Erythroblast (primary cell): ENCODE results near the gene ST3GAL4.

ENCODE experiments used
- DNase-seq, 2 experiments: peaks; one replicate each; lab custom pipeline; 2025; lab: John Stamatoyannopoulos, UW
- GATA1 ChIP-seq: IDR thresholded peaks from 2 replicates; pipeline ENCODE4 v1.6.1; 2011; ENCODE audit warnings: low read depth, mild to moderate bottlenecking, control low read depth, low read length, moderate library complexity
- POLR2A ChIP-seq: IDR thresholded peaks from 2 replicates; pipeline ENCODE4 v1.6.1; 2011; ENCODE audit warnings: mild to moderate bottlenecking, low read length

ST3GAL4 gene

DNA sequence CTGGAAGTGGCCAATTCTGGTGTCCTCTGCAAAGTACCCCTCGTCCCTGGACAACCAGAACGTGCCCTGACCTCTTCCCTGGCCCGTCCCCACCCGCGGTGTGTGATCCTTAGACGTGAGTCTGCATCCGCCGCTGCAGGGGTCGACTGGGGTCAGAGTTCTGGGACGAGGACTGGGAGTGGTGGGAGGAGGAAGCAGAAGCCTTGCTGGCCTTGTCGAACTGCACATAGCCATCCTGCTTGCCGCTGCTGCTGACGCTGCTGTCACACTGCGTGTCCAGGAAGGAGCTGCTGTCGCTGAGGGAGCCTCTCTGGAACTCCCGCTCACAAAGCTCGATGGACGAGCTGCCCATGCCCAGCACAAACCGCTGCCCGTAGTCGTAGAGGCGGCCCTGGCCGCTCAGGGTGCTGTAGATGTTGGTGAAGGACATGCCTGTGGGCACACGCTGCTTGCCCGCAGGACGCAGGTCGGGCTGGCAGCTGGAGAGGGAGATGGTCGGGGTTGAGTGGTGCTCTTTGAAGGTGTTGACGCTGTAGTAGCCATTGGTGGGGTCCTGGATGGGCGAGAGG, 69.1 kb downstream of the ST3GAL4 start:
- no peak for DNase-seq
- no peak for TF ChIP-seq GATA1
- no peak for TF ChIP-seq POLR2A

DNA sequence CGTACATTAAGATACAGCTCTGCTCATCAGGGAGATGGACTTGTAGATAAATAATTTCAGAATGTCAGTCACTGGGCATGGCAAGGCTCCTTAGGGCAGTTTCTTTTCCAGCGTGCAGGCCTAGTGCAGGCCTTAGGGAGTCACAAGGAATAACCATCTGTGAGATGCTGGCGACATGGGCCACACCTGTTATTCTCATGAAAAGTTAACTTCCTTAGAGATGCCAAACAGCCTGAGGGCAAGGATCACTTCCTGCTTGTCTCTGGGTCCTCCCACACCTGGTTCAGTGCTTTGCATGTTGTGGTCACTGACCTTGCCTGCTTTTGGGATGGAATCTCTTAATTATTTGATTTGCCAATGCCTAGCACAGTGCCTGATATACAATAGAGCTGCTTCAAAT, 70.6 kb downstream of the ST3GAL4 start:
- no peak for TF ChIP-seq GATA1
- TF ChIP-seq POLR2A, result no peak
- no peak for DNase-seq

DNA sequence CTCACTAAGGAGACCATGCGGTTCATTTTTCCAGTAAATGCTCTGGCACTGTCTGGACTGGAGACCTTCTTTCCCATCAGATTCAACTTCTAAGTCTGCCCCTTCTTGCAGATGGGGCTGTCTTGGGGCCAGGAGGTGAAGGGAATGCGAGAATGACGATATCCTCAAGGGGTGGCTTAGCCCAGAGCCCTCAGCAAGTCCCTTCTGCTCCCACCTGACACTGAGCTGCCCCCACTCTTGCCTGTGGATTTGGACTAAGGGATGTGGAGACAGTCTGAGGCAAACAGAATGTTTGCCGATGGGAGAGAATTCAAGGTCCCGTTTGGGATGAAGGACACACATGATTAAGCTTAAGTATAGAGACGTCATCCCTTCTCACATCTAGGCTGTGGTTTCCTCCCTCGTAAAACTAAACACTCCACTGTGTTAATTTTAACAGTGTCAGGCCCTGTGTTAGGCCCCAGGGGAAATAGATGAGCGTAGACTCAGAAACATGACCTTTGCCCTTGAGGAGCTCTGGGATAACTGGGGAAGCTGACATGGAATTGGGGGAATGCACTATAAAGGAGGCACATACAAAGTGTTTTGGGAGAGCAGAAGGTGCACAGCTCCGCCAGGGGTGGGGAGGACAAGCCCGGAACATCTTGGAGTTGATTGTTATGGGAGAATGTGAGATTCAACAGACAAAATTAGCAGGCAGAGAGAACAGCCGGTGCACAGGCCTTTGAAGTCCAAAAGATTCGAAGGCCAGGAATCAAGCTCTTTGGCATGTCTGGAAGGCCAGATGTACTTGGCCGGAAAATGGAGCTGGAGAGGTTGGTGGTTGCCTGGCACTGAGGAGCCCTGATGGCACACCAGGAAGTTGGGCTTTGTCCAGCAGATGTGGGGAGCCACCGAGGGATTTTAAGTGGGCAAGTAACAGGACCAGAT, 71.6 kb downstream of the ST3GAL4 start:
- DNase-seq, result no peak
- TF ChIP-seq POLR2A (no peak), GATA1 (no peak)

DNA sequence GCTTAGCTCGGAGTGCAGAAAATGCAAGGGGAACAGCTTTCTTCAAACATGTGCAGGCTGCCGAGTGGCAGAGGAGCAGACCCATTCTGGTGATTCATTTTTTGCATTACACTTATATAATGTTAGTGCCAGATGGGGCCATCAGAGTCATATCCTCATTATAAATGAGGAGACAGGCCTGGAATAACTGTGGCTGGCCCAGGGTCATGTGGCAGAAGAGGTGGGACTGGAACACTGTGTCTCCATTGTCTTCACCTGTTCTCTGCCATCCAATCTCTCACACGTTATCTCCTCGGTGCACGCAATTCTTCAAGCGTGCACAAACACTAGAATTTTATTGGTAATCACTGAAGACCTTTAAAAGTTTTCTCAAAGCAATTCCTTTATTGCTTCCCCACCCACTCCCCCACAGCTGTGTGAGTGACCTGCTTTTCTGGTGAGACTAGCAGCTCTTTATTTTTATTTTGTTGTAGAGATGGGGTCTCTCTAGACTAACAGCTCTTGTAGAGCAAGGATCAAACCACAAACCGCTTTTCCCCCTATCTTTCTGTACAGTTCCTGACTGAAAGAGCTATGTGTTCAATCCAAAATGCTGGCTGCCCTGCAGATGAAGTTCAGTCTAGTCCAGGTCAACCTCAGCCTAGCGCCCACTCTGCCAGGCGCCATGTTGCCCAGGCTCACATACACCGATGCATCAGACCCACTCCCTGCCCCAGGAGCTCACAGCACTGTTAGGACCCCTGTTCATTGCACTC, 75.3 kb downstream of the ST3GAL4 start:
- TF ChIP-seq POLR2A, result no peak
- DNase-seq, result no peak

DNA sequence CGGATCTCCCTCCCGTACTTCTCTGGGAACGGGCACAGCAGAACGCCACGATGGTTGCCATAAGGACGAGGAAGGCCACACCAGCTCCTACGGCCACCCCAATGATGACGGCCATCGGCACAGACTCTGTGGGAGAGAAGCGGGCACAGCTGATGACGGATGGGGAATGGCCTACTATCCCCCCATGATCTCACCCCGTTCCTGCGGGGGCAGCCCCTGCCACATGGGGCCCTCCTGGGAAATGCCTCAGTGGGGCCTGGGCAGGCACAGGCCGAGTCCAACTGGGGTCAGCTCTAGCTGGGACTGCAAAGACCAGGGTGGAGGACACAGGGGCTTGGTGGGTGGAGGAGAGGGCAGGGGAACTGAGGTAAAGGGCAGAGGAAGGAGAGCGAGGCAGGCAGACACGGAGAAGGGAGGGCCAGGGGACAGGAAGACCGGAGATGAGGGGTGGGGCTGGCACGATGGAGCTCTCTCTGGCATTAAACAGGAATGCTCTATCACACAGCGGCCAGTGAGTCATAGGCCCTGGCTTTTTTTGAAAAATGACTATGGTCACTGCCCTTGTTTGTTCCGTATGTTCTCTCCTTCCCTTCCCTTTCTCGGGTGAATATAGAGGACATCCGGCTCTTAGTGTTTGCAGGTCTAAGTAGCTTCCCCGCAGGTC, 76.0 kb downstream of the ST3GAL4 start:
- DNase-seq, result no peak
- no peak for TF ChIP-seq GATA1
- TF ChIP-seq POLR2A, result no peak

DNA sequence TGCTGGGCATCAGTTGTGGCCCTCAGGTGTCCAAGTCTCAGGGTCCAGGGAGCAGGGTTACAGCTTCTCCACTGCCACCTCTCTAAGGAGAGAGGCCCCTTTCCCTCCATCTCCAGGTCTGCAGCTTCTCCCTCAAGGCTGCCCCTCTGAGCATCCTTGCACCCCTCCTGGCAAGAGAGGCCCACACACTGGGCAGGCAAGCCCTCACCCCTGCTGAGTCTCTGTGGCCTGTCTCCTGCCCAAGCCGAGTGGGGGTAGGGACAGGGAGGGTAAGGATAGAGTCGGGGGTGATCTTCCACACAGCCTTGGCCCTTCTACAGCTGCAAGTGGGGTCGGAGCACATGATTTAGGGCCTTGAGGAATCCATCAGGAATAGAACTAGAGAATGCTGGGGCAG, 76.6 kb downstream of the ST3GAL4 start:
- TF ChIP-seq POLR2A, result no peak
- no peak for TF ChIP-seq GATA1
- no peak for DNase-seq

DNA sequence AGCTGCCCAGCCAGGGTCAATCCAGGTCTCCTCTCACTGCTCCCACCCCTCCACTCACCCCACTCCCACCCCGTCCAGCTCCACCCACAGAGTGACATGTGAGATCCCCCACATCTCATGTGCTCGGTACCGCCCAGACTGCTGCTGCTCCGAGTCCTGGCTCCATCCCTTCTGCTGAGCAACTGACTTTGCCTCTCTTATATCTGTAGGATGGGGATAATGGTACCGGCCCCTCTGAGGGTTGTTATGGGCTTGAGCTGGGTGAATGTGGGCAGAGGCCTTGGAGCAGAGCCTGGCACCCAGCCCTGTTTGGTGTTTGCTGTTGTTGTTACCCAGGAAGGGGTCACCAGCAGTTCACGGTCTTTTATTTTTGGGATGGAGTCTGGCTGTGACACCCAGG, 77.0 kb downstream of the ST3GAL4 start:
- no peak for TF ChIP-seq GATA1
- TF ChIP-seq POLR2A, result no peak
- DNase-seq, result no peak

DNA sequence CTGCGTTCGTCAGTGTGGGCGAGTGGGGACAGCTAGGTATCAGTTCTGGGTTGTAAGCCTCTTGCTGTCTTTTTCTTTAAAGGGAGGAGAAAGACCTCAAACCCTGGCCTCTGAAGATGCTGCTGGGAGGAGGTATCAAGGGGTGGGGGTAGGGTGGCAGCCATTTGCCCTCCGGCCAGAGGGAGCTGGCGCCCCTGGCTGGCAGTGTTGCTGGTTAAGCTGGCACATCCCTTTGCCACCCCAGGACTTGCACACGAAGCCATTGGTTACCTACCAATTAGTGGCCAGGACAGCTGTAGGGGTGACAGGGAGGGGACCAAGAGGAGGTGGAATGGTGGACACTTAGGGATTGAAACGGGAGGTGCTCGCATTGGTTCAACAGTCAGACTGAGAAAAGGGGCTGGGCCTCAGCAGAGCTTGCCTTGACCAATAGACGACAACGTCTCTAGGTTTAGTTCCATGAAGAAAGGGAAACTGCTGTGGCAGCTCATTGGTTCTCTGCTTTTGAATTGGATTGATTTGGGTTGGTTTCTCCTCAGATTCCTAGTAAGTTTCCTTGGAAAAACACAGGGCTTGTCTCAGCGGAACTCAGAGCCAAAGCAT, 77.9 kb downstream of the ST3GAL4 start:
- DNase-seq, result no peak
- TF ChIP-seq GATA1 (no peak), POLR2A (no peak)

DNA sequence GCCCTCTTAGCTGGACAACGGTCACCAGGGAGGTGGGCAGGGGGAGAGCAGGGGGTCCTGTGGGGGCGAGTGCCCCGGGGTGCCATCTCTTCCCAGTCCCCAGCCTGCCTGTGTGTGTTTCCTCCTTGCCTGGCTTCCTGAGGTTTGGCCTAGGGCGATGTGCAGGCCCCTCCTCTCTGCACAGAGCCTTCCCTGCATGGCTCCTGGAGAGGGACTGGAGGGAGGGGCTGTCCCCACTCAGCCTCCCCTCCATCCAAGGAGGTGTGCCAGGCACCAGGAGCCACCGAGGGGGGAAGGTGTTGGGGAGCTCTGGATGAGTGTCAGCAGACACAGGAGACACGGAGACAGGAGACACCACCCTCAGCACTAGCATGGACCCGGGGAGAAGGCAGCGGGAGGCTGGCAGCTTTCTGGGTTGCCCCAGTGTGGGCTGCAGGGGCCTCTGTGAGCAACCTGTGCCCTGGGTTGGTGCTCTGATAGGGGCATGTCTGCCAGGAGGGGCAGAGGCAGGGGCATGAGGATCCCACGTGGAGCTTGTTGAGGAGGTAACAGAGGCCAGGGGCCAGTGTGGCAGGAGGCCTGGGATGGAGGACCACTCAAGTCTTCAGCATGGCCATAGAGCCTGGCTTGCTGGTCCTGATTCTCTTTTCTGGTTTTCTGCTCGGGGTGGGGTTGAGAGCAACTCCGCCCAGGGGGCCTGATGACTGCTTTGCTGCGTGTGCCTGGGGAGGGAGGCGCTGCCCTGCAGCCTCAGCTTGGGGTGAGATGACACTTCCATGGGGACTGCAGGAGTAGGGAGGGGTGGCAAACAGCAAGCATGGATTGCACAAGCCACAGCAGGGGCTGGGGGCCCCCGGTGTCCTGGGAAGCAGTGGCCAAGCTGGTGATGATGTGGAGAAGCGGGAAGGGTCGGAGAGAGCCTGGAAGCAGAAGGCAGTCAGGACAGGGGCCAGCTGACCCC, 78.8 kb downstream of the ST3GAL4 start:
- DNase-seq, result no peak

DNA sequence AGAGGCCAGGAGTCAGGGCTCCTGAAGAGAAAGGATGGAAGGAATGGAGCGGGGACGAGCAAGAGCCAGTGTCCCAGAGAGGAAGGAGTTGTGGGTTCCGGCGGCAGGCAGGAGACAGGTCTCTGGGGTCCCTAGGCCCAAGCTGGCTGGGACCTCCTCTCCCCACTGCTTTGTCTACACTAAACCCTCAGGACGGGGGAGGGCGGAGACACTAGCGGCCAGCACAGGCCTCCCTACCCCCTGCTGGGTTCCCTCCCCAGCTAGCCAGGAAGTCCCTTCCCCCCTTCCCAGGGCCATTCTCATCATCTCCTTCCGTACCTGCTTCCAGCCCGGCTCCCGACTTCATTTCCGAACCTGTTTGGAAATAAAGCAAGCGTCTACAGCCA, 79.5 kb downstream of the ST3GAL4 start:
- TF ChIP-seq GATA1, result no peak
- DNase-seq, result no peak

More for the DNA sequence above, 78.8 kb downstream of the ST3GAL4 start:
- no peak for TF ChIP-seq POLR2A

DNA sequence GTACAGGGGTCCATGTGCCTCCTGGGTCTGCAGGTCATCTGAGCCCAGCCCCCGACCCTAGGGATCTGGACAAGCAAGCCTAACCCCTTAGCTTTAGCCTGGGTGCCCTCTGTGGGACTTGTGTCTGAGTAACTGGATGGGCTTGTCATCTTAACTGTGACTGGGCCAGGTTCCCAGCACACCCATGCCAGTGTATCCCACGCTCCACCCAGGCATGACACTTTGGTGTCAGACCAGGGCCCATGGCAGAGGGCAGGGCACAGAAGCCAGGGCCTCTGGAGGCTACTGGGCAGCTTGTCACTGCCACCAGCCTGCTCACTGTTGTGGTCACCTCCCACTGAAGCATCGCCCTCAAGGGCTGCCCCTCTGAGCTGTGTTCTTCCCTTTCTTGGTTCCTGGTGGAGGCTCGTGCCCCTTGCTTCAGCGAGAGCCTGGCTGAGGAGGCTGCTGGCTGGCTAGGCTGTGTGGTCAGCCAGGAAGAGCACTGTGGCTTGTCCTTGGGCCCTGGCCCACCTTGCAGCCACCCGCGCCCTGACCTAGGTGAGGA, 80.8 kb downstream of the ST3GAL4 start:
- TF ChIP-seq POLR2A (no peak), GATA1 (no peak)
- no peak for DNase-seq

DNA sequence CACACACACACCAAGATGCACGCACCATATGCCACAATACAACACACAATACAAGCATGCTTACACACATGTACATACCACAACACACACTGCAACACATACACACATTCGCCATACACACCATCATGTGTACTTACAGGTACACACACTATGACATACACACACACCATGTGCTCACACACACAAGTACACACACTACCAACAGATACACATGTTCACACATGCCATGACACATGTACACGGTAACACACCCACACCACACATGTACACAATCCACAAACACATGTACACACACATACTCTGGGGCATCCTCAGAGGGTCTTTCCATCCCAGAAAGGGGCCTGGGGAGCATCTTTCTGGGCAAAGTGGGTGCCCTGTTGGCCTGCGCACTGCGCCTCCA, 82.2 kb downstream of the ST3GAL4 start:
- TF ChIP-seq GATA1 (no peak), POLR2A (no peak)
- no peak for DNase-seq
